IMR-90 (cell line): Measurements from ENCODE around the gene CSF2RB. TPM values are rescaled to one million over a fixed set of nuclear protein-coding genes. Genes with fewer than 3 reads are reported as not detected.

Source experiments
- ATAC-seq: fragments of 200-7000 bp; cut with Tn5 transposase; 2 replicates; pipeline ENCODE4 v1.9.1; 2020; ENCODE audit warnings: low read depth, mild to moderate bottlenecking, moderate library complexity
- BruUV-seq: library from RNA; stranded (reverse); fragments of 400-500 nt; replicated peaks from 2 replicates; lab custom pipeline; 2021; lab: Mats Ljungman, UMichigan
- CTCF ChIA-PET: fragments of 300-600 bp; formaldehyde crosslinking; extraction: SDS; loops from one replicate; lab custom pipeline; 2021; ENCODE audit warnings: antibody characterized with exemption; lab: Yijun Ruan, JAX
- POLR2A ChIA-PET: fragments of 300-600 bp; sonication (Branson Sonifier 250); formaldehyde crosslinking; loops from one replicate; lab custom pipeline; 2022; ENCODE audit warnings: antibody characterized with exemption; ENCODE audit not compliant: unreplicated experiment; lab: Charles Lee
- DNase-seq: peaks from one replicate; pipeline ENCODE4 v3.0.0; 2013
- H2AFZ ChIP-seq: replicated peaks from 2 replicates; pipeline ENCODE3; 2013; ENCODE audit warnings: low read length, mild to moderate bottlenecking; ENCODE audit not compliant: poor library complexity
- H2AK5ac ChIP-seq: 2 replicates; pipeline ENCODE4 v1.6.1; 2013; ENCODE audit warnings: low read depth, low read length, inconsistent platforms
- H2AK9ac ChIP-seq: replicated peaks from 2 replicates; pipeline ENCODE3; 2013; ENCODE audit warnings: mild to moderate bottlenecking, low read depth, low read length, moderate library complexity; ENCODE audit not compliant: poor library complexity
- H2BK120ac ChIP-seq: 2 replicates; pipeline ENCODE4 v1.6.1; 2013; ENCODE audit warnings: low read depth, low read length, inconsistent platforms
- H2BK15ac ChIP-seq: 3 replicates; pipeline ENCODE4 v1.6.1; 2013; ENCODE audit warnings: low read depth, low read length, inconsistent platforms
- H2BK20ac ChIP-seq: 2 replicates; pipeline ENCODE4 v1.6.1; 2013; ENCODE audit warnings: low read depth, mild to moderate bottlenecking, inconsistent platforms, low read length, moderate library complexity
- H2BK5ac ChIP-seq: 2 replicates; pipeline ENCODE4 v1.6.1; 2013; ENCODE audit warnings: mild to moderate bottlenecking, low read depth, low read length, inconsistent platforms; ENCODE audit not compliant: poor library complexity, severe bottlenecking
- H3K14ac ChIP-seq: replicated peaks from 2 replicates; pipeline ENCODE4 v1.6.1; 2013; ENCODE audit warnings: low read depth, low read length, inconsistent platforms
- H3K18ac ChIP-seq: 2 replicates; pipeline ENCODE4 v1.6.1; 2013; ENCODE audit warnings: low read depth, low read length, control low read depth
- H3K23ac ChIP-seq: 2 replicates; pipeline ENCODE4 v1.6.1; 2013; ENCODE audit warnings: low read depth, low read length, inconsistent platforms
- H3K27ac ChIP-seq: 2 replicates; pipeline ENCODE4 v1.5.1; 2013; ENCODE audit warnings: mild to moderate bottlenecking, control low read depth, low read length; ENCODE audit not compliant: insufficient read depth
- H3K27me3 ChIP-seq: 2 replicates; pipeline ENCODE4 v1.6.1; 2013; ENCODE audit warnings: low read length; ENCODE audit not compliant: control insufficient read depth, insufficient read depth
- H3K36me3 ChIP-seq: 2 replicates; pipeline ENCODE4 v1.6.1; 2013; ENCODE audit warnings: low read length, mixed read lengths; ENCODE audit not compliant: control insufficient read depth, insufficient read depth
- H3K4ac ChIP-seq: 2 replicates; pipeline ENCODE4 v1.6.1; 2013; ENCODE audit warnings: low read depth, low read length, inconsistent platforms
- H3K4me1 ChIP-seq: 2 replicates; pipeline ENCODE4 v1.6.1; 2013; ENCODE audit warnings: low read length, mixed read lengths; ENCODE audit not compliant: control insufficient read depth, insufficient read depth
- H3K4me2 ChIP-seq: 2 replicates; pipeline ENCODE4 v1.6.1; 2013; ENCODE audit warnings: low read depth, mild to moderate bottlenecking, control low read depth, low read length, moderate library complexity
- H3K4me3 ChIP-seq: 2 replicates; pipeline ENCODE4 v1.5.1; 2013; ENCODE audit warnings: low read depth, mild to moderate bottlenecking, control low read depth, low read length, moderate library complexity; ENCODE audit not compliant: insufficient read depth
- H3K56ac ChIP-seq: 2 replicates; pipeline ENCODE4 v1.6.1; 2013; ENCODE audit warnings: low read length, inconsistent platforms; ENCODE audit not compliant: insufficient read depth; ENCODE audit errors: extremely low read depth
- H3K79me1 ChIP-seq, 2 experiments: 2 replicates each; pipeline ENCODE4 v1.6.1; 2013; ENCODE audit warnings: low read length in 2 of 2, inconsistent platforms in 1 of 2, low read depth in 1 of 2
- H3K9ac ChIP-seq: 2 replicates; pipeline ENCODE4 v1.6.1; 2013; ENCODE audit warnings: low read depth, low read length, control low read depth
- H3K9me1 ChIP-seq: 2 replicates; pipeline ENCODE4 v1.6.1; 2013; ENCODE audit warnings: low read length, inconsistent platforms; ENCODE audit not compliant: insufficient read depth
- H3K9me3 ChIP-seq: 2 replicates; pipeline ENCODE4 v1.6.1; 2013; ENCODE audit warnings: low read length; ENCODE audit not compliant: control insufficient read depth, insufficient read depth
- H4K20me1 ChIP-seq: 2 replicates; pipeline ENCODE4 v1.6.1; 2013; ENCODE audit warnings: low read length, inconsistent platforms; ENCODE audit not compliant: insufficient read depth
- H4K5ac ChIP-seq: 2 replicates; pipeline ENCODE4 v1.6.1; 2013; ENCODE audit warnings: mild to moderate bottlenecking, low read depth, low read length, control low read depth
- H4K8ac ChIP-seq, 2 experiments: 2 replicates each; pipeline ENCODE4 v1.6.1; 2013; ENCODE audit warnings: low read depth in 2 of 2, low read length in 2 of 2, control low read depth in 1 of 2, inconsistent platforms in 1 of 2
- H4K91ac ChIP-seq: 2 replicates; pipeline ENCODE4 v1.6.1; 2013; ENCODE audit warnings: low read depth, low read length, inconsistent platforms; ENCODE audit not compliant: insufficient read depth
- CEBPB ChIP-seq: IDR thresholded peaks from 2 replicates; pipeline ENCODE4 v1.6.1; 2012; ENCODE audit warnings: low read depth, low read length, improper control_type of control experiment
- FOS ChIP-seq: fragments of 150-350 bp; IDR thresholded peaks from 2 replicates; pipeline ENCODE4 v1.6.1; 2016; ENCODE audit warnings: low read depth, low read length
- MXI1 ChIP-seq: IDR thresholded peaks from 2 replicates; pipeline ENCODE4 v1.6.1; 2012; ENCODE audit warnings: low read depth, mild to moderate bottlenecking, low read length, moderate library complexity, borderline replicate concordance
- NFE2L2 ChIP-seq: fragments of 150-350 bp; IDR thresholded peaks from 2 replicates; pipeline ENCODE4 v1.6.1; 2016; ENCODE audit warnings: low read depth, mild to moderate bottlenecking, low read length
- POLR2A ChIP-seq: IDR thresholded peaks from 2 replicates; pipeline ENCODE4 v1.6.1; 2012; ENCODE audit warnings: mild to moderate bottlenecking, low read depth, low read length
- RAD21 ChIP-seq: IDR thresholded peaks from 2 replicates; pipeline ENCODE4 v1.6.1; 2012; ENCODE audit warnings: low read length, improper control_type of control experiment
- WGBS, 2 experiments: methylation state at CpG; one replicate each; pipeline versions ENCODE4 v1.1.5 to v1.1.7; 2013; ENCODE audit warnings: missing lambda C conversion rate in 2 of 2; ENCODE audit not compliant: insufficient read length in 1 of 2; ENCODE audit errors: extremely low coverage in 2 of 2; 5-methylcytosine and 5-hydroxymethylcytosine counted together
- dilution Hi-C: fragments of 300-500 bp; cut with HindIII; formaldehyde crosslinking; loops from one replicate; pipeline ENCODE4 v1.14.3; 2018; ENCODE audit warnings: low sequenced_read_pairs; ENCODE audit not compliant: unreplicated experiment
- in situ Hi-C: fragments of 300-500 bp; cut with MboI; formaldehyde crosslinking; loops from 3 replicates; pipeline ENCODE4 v1.14.3; 2019; ENCODE audit warnings: low sequenced_read_pairs, inconsistent platforms, mixed read lengths
- intact Hi-C: fragments of 100-400 bp; cut with micrococcal nuclease; formaldehyde crosslinking; loops from 2 replicates; pipeline ENCODE4 v1.10.0; 2022
- polyA plus RNA-seq, 3 experiments: library from polyadenylated mRNA; depleted of rRNA; stranded (reverse); fragments of >200 nt; gene quantifications; 2 replicates each; pipeline ENCODE4 v1.2.3, GENCODE V29; 2012; ENCODE audit warnings: low replicate concordance in 1 of 3
- total RNA-seq: library from RNA; depleted of rRNA; stranded (reverse); fragments of >200 nt; gene quantifications from 2 replicates; pipeline ENCODE4 v1.2.3, GENCODE V29; 2012
- TF ChIP-seq, protein P1 (sequence below): fragments of 150-350 bp; IDR thresholded peaks from 2 replicates; pipeline ENCODE4 v1.6.1; 2017; ENCODE audit warnings: mild to moderate bottlenecking, antibody characterized with exemption, low read length, low read depth
- TF ChIP-seq, protein P2 (sequence below): fragments of 150-350 bp; IDR thresholded peaks from 2 replicates; pipeline ENCODE4 v1.6.1; 2016; ENCODE audit warnings: low read depth, mild to moderate bottlenecking, low read length, moderate library complexity, borderline replicate concordance

CSF2RB gene
- total and polyA plus RNA-seq, 2 of the 4 experiments (the other 2 are of a cell fraction), result not detected

DNA sequence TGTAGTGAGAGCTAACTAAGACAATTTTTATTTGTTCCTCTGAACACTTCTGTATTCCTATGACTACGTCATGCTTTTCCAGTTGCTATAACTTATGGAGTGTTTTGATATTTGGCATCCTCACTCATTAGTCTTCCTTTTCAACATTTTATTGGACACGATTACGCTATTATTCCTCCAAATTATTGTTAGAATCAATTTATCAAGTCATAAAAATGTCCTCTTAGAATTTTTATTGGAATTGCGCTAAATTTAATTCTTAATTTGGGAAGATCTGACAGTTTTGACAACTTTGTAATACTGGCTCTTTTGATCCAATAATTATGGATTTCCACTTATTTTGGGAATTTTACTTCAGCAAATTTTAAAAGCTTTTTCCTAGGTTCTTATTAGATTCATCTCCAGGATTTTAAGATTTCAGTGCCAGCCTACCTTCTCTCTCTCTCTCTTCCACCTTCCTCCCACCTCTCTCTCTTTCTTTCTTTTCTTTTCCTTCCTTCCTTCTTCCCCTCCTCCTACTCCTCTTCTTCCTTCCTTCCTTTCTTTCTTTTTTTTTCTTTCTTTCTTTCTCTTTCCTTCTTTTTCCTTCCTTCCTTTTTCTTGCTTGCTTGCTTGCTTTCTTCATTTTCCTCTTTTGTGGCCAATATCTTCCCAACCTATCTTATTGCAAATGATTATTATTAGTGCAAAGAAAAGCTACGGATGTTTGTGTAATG lies 55.0 kb downstream of the CSF2RB start:
- Histone ChIP-seq H3K9me3 (no peaks in the 10 kb centered on the region), H3K14ac (no peak overlapping the region)

More for the DNA sequence above, 55.0 kb downstream of the CSF2RB start:
- H3K79me1 ChIP-seq, result no peaks in the 10 kb centered on the region
- no peak overlapping the region for H3K23ac ChIP-seq
- H3K18ac ChIP-seq, result no peak overlapping the region
- in situ Hi-C loops, result no loop called here
- BruUV-seq, result no TSS peak
- H3K4me3 ChIP-seq, result no peak overlapping the region
- H2BK20ac ChIP-seq, result no peak overlapping the region
- dilution Hi-C loops, result no loop called here
- H3K9me1 ChIP-seq, result no peaks in the 10 kb centered on the region
- no peak overlapping the region for H2AFZ ChIP-seq
- intact Hi-C loops, result no loop called here
- no peak overlapping the region for H2BK15ac ChIP-seq
- no peak overlapping the region for H2AK9ac ChIP-seq
- no peaks in the 10 kb centered on the region for H3K4me1 ChIP-seq
- H3K4me2 ChIP-seq, result no peak overlapping the region
- no peak overlapping the region for H4K91ac ChIP-seq
- no peak overlapping the region for H2BK5ac ChIP-seq
- no peak overlapping the region for H2AK5ac ChIP-seq
- DNase-seq (no peak), ATAC-seq (no peak)
- ChIA-PET CTCF (interaction anchor here (0.6 to 1.7 kb wide), 2 partner anchors 112 to 423 kb away, joined by 3 to 5 read pairs; no protein-coding TSS in a partner anchor), POLR2A (no interaction called here)
- H4K5ac ChIP-seq, result no peak overlapping the region
- peaks cover 35% of the 10 kb centered on the region for H3K27me3 ChIP-seq
- H3K56ac ChIP-seq, result no peak overlapping the region
- no CpG with 5 or more reads among the region's 5 CpGs for WGBS, 2 experiments
- no peak overlapping the region for H3K9ac ChIP-seq
- no peak overlapping the region for H4K8ac ChIP-seq
- H3K36me3 ChIP-seq, result no peaks in the 10 kb centered on the region
- H4K20me1 ChIP-seq, result no peaks in the 10 kb centered on the region
- no peak overlapping the region for H3K4ac ChIP-seq
- no peak overlapping the region for H2BK120ac ChIP-seq
- no peak overlapping the region for H3K27ac ChIP-seq
- TF ChIP-seq, protein P1, sequence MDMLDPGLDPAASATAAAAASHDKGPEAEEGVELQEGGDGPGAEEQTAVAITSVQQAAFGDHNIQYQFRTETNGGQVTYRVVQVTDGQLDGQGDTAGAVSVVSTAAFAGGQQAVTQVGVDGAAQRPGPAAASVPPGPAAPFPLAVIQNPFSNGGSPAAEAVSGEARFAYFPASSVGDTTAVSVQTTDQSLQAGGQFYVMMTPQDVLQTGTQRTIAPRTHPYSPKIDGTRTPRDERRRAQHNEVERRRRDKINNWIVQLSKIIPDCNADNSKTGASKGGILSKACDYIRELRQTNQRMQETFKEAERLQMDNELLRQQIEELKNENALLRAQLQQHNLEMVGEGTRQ, result no peak
- no peak for TF ChIP-seq POLR2A
- no peak for TF ChIP-seq FOS
- TF ChIP-seq NFE2L2, result no peak
- TF ChIP-seq, protein P2, sequence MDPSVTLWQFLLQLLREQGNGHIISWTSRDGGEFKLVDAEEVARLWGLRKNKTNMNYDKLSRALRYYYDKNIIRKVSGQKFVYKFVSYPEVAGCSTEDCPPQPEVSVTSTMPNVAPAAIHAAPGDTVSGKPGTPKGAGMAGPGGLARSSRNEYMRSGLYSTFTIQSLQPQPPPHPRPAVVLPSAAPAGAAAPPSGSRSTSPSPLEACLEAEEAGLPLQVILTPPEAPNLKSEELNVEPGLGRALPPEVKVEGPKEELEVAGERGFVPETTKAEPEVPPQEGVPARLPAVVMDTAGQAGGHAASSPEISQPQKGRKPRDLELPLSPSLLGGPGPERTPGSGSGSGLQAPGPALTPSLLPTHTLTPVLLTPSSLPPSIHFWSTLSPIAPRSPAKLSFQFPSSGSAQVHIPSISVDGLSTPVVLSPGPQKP, result no peak
- no peak for TF ChIP-seq CEBPB
- TF ChIP-seq MXI1, result no peak
- TF ChIP-seq RAD21, result no peak
